SKM-1 treated with dmso at 0.1 percent for 144 hours (cell line): ENCODE measurements around the gene VAV2.

Experiments used
- DNase-seq: peaks from one replicate; lab custom pipeline; 2025; ENCODE audit not compliant: unreplicated experiment; lab: John Stamatoyannopoulos, UW

The VAV2 gene

GRCh38 chr9:133735415-133735775, 256.7 kb downstream of the VAV2 start:
- DNase-seq: no peak

GRCh38 chr9:133734590-133735414, 257.3 kb downstream of the VAV2 start:
- no peak for DNase-seq

GRCh38 chr9:133733796-133734533, 258.2 kb downstream of the VAV2 start:
- no peak for DNase-seq

GRCh38 chr9:133733421-133733795, 258.7 kb downstream of the VAV2 start:
- DNase-seq: no peak

- no peak for DNase-seq
Measured at GRCh38 chr9:133732639-133733408, 259.3 kb downstream of the VAV2 start.

- DNase-seq: no peak
Measured at GRCh38 chr9:133731876-133732638, 260.1 kb downstream of the VAV2 start.

- DNase-seq: no peak
Measured at GRCh38 chr9:133730994-133731715, 261.0 kb downstream of the VAV2 start.

GRCh38 chr9:133729617-133730281, 262.4 kb downstream of the VAV2 start:
- DNase-seq: no peak

- no peak for DNase-seq
Measured at GRCh38 chr9:133728856-133729616, 263.1 kb downstream of the VAV2 start.

GRCh38 chr9:133727876-133728441, 264.2 kb downstream of the VAV2 start:
- no peak for DNase-seq

GRCh38 chr9:133727277-133727875, 264.7 kb downstream of the VAV2 start:
- DNase-seq: no peak

GRCh38 chr9:133726401-133727276, 265.5 kb downstream of the VAV2 start:
- peak; percentile 47 for DNase-seq

GRCh38 chr9:133725886-133726285, 266.2 kb downstream of the VAV2 start:
- DNase-seq: no peak

- DNase-seq: no peak
Measured at GRCh38 chr9:133718563-133719315, 273.4 kb downstream of the VAV2 start.

GRCh38 chr9:133717113-133718031, 274.8 kb downstream of the VAV2 start:
- no peak for DNase-seq
